Panc1 (cell line): ENCODE results near the gene ALDH16A1.

Experiments used
- CTCF ChIP-seq: fragments of 450-650 bp; IDR thresholded peaks from 2 replicates; pipeline ENCODE4 v1.5.1; 2017; ENCODE audit warnings: mild to moderate bottlenecking
- POLR2AphosphoS5 ChIP-seq: IDR thresholded peaks from 2 replicates; pipeline ENCODE4 v1.6.1; 2012; ENCODE audit warnings: mild to moderate bottlenecking, low read depth, low read length, moderate library complexity

- TF ChIP-seq CTCF (no peak), POLR2AphosphoS5 (no peak)
Observed at GRCh38 chr19:49423071-49423984, 29.7 kb upstream of the ALDH16A1 start, which contains the start of gene PTH2.
